Breast epithelium (tissue), 4 donors: Measurements from ENCODE around the gene GCN1. TPM values are rescaled to one million over a fixed set of nuclear protein-coding genes. Genes with fewer than 3 reads are reported as not detected.

ENCODE experiments used
- DNase-seq, 2 donors: peaks; one replicate each; pipeline ENCODE4 v3.0.0-alpha.2; 2019; ENCODE audit warnings: low spot score in 2 of 2
- H3K27ac ChIP-seq, 2 donors: fragments of 200-600 bp; sonication (generic) in 1 of 2; one replicate each; pipeline ENCODE4 v1.5.1; 2016 to 2019; ENCODE audit warnings: mild to moderate bottlenecking in 1 of 2
- H3K27me3 ChIP-seq, 2 donors: fragments of 200-600 bp; sonication (generic) in 1 of 2; one replicate each; pipeline versions ENCODE4 v1.5.1 to v1.6.0; 2017 to 2019; ENCODE audit warnings: control low read depth in 1 of 2, mild to moderate bottlenecking in 1 of 2
- H3K36me3 ChIP-seq: fragments of 200-600 bp; one replicate; pipeline ENCODE4 v1.5.1; 2019
- H3K4me1 ChIP-seq, 2 donors: fragments of 200-600 bp; sonication (generic); one replicate each; pipeline ENCODE4 v1.5.1; 2016 to 2019; ENCODE audit warnings: control low read depth in 1 of 2
- H3K4me3 ChIP-seq, 3 donors: fragments of 200-600 bp; sonication (generic); 1 replicate in 2 of 3; 2 replicates in 1 of 3; pipeline ENCODE4 v1.5.1; 2016 to 2019; ENCODE audit warnings: mild to moderate bottlenecking in 3 of 3, moderate library complexity in 2 of 3
- H3K9me3 ChIP-seq, 2 donors: fragments of 200-600 bp; sonication (generic) in 1 of 2; one replicate each; pipeline ENCODE4 v1.5.1; 2016 to 2019; ENCODE audit warnings: control low read depth in 1 of 2
- POLR2A ChIP-seq: fragments of 450-650 bp; IDR thresholded peaks from one replicate; pipeline ENCODE4 v1.6.1; 2016; ENCODE audit warnings: antibody characterized with exemption, mild to moderate bottlenecking, moderate library complexity
- POLR2AphosphoS5 ChIP-seq, 3 donors: sonication (generic); formaldehyde crosslinking; IDR thresholded peaks; one replicate each; pipeline ENCODE4 v1.6.1; 2017; ENCODE audit warnings: antibody characterized with exemption in 3 of 3
- intact Hi-C: fragments of 100-400 bp; cut with DNase I; formaldehyde crosslinking; loops from one replicate; pipeline ENCODE4 v1.15.1; 2023; ENCODE audit warnings: low total_unique reads
- total RNA-seq, 3 donors: library from RNA; depleted of rRNA; stranded (reverse); fragments of >200 nt; gene quantifications; one replicate each; pipeline ENCODE4 v1.1.0, GENCODE V29; 2016
- TF ChIP-seq, protein P1 (sequence below), 3 donors: fragments of 450-650 bp; IDR thresholded peaks; one replicate each; pipeline ENCODE4 v1.5.1; 2016 to 2017; ENCODE audit warnings: antibody characterized with exemption in 3 of 3, mild to moderate bottlenecking in 3 of 3, moderate library complexity in 3 of 3

The GCN1 gene
- total RNA-seq, 3 donors from 2014 or later: 50.1 to 79.6 (median 73.4) TPM

DNA sequence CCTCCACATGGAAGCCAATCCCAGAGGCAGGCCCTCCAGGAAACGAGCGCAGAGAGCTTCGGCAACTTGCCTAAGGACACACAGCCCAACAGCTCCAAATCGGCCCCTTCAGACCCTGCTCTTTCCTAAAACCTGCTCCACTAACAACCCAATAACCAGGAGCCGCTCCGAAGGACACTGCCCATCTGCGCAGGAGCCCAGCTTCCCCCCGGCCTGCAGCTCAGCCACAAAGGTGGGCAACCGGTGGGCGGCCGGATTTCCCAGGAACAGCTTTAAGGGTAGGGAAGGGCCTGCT, 91.5 kb downstream of the GCN1 start:
- Histone ChIP-seq H3K36me3 (no peaks in the 10 kb centered on the region), H3K27me3 (no peaks in the 10 kb centered on the region), H3K9me3 (no peaks in the 10 kb centered on the region), H3K4me1 (peaks cover 11% of the 10 kb centered on the region in 2 donors), H3K27ac (no peak overlapping the region), H3K4me3 (no peak overlapping the region)
- TF ChIP-seq, protein P1, sequence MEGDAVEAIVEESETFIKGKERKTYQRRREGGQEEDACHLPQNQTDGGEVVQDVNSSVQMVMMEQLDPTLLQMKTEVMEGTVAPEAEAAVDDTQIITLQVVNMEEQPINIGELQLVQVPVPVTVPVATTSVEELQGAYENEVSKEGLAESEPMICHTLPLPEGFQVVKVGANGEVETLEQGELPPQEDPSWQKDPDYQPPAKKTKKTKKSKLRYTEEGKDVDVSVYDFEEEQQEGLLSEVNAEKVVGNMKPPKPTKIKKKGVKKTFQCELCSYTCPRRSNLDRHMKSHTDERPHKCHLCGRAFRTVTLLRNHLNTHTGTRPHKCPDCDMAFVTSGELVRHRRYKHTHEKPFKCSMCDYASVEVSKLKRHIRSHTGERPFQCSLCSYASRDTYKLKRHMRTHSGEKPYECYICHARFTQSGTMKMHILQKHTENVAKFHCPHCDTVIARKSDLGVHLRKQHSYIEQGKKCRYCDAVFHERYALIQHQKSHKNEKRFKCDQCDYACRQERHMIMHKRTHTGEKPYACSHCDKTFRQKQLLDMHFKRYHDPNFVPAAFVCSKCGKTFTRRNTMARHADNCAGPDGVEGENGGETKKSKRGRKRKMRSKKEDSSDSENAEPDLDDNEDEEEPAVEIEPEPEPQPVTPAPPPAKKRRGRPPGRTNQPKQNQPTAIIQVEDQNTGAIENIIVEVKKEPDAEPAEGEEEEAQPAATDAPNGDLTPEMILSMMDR (IDR thresholded peaks at IDR 0.05): no peak
- TF ChIP-seq POLR2A (no peak), POLR2AphosphoS5 (IDR thresholded peaks at IDR 0.05) (no peak)
- intact Hi-C loops: no loop called here
- no peak for DNase-seq

GRCh38 chr12:120102189-120103043, 92.1 kb downstream of the GCN1 start:
- H3K9me3 ChIP-seq: no peaks in the 10 kb centered on the region
- H3K4me3 ChIP-seq: no peak overlapping the region
- DNase-seq: no peak
- H3K36me3 ChIP-seq: no peaks in the 10 kb centered on the region
- H3K4me1 ChIP-seq: peaks cover 11% of the 10 kb centered on the region in 2 donors
- no peak for TF ChIP-seq POLR2AphosphoS5 (IDR thresholded peaks at IDR 0.05)
- TF ChIP-seq POLR2A: no peak
- TF ChIP-seq, protein P1 (IDR thresholded peaks at IDR 0.05): no peak
- intact Hi-C loops: no loop called here
- H3K27ac ChIP-seq: peak overlapping the region; percentile 55 to 62
- no peaks in the 10 kb centered on the region for H3K27me3 ChIP-seq

DNA sequence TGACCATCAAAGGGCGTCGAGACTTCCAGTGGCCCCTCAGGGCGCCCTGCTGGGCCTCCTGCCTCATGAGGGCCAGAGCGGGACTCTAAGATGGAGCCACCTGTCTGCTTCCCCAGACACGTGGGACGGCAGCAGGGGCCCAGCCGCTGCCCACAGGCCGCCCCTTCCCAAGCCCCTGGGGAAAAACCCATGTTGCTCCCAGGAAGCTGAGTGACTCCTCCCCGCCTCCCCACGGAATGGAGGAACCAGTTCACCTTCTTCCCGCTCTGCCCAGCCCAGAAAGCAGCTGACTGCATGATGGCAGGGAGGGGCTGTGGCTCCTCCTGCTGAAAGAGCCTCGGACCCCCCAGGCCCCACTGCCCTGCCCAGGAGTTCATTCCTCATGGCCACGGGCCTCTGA, 92.9 kb downstream of the GCN1 start:
- intact Hi-C loops: no loop called here
- TF ChIP-seq POLR2A (no peak), POLR2AphosphoS5 (IDR thresholded peaks at IDR 0.05) (no peak)
- TF ChIP-seq, protein P1 (IDR thresholded peaks at IDR 0.05): no peak
- Histone ChIP-seq H3K4me1 (peaks cover 11% of the 10 kb centered on the region in 2 donors), H3K27ac (peak overlapping the region; percentile 55 to 62), H3K27me3 (no peaks in the 10 kb centered on the region), H3K9me3 (no peaks in the 10 kb centered on the region), H3K4me3 (peak overlapping the region in 1 of 3 donors; percentile 47), H3K36me3 (no peaks in the 10 kb centered on the region)
- DNase-seq: no peak

GRCh38 chr12:120101182-120101581, 93.3 kb downstream of the GCN1 start:
- Histone ChIP-seq H3K36me3 (no peaks in the 10 kb centered on the region), H3K4me1 (peaks cover 11% of the 10 kb centered on the region in 2 donors), H3K4me3 (peak overlapping the region in 1 of 3 donors; percentile 47), H3K27me3 (no peaks in the 10 kb centered on the region), H3K9me3 (no peaks in the 10 kb centered on the region), H3K27ac (peak overlapping the region; percentile 55 to 62)
- DNase-seq: no peak
- TF ChIP-seq, protein P1 (IDR thresholded peaks at IDR 0.05): no peak
- no peak for TF ChIP-seq POLR2AphosphoS5 (IDR thresholded peaks at IDR 0.05)
- TF ChIP-seq POLR2A: no peak
- intact Hi-C loops: no loop called here

GRCh38 chr12:120100630-120101029, 93.9 kb downstream of the GCN1 start:
- Histone ChIP-seq H3K27me3 (no peaks in the 10 kb centered on the region), H3K4me1 (peaks cover 11% of the 10 kb centered on the region in 2 donors), H3K9me3 (no peaks in the 10 kb centered on the region), H3K27ac (peak overlapping the region; percentile 55 to 62), H3K36me3 (no peaks in the 10 kb centered on the region), H3K4me3 (peak overlapping the region in 1 of 3 donors; percentile 47)
- intact Hi-C loops: no loop called here
- TF ChIP-seq POLR2AphosphoS5 (IDR thresholded peaks at IDR 0.05): no peak
- TF ChIP-seq POLR2A: no peak
- TF ChIP-seq, protein P1 (IDR thresholded peaks at IDR 0.05): no peak
- no peak for DNase-seq
